Brain microvascular endothelial cell (primary cell): Measurements from ENCODE around the gene TBKBP1.
A peak's percentile ranks its signal among the peaks of the same experiment; 100 is the strongest.

ENCODE experiments used
- DNase-seq: peaks from one replicate; pipeline ENCODE4 v3.0.0-alpha.2; 2020
- H3K27ac ChIP-seq: fragments of 250-450 bp; sonication (Bioruptor Pico); 2 replicates; pipeline ENCODE4 v1.5.1; 2020; ENCODE audit warnings: mild to moderate bottlenecking, moderate library complexity
- H3K27me3 ChIP-seq: fragments of 250-450 bp; sonication (Bioruptor Pico); replicated peaks from 2 replicates; pipeline ENCODE4 v1.5.1; 2020; ENCODE audit warnings: mild to moderate bottlenecking
- H3K36me3 ChIP-seq: fragments of 250-450 bp; sonication (Bioruptor Pico); replicated peaks from 2 replicates; pipeline ENCODE4 v1.5.1; 2020; ENCODE audit warnings: mild to moderate bottlenecking
- H3K4me3 ChIP-seq: 2 replicates; pipeline ENCODE4 v1.5.1; 2011; ENCODE audit warnings: low read depth, mild to moderate bottlenecking, control low read depth, low read length, moderate library complexity
- in situ Hi-C: cut with HindIII; loops from 2 replicates; pipeline ENCODE4 v1.10.0; 2017; ENCODE audit warnings: low sequenced_read_pairs, low pct_ligation_motif_present
- TF ChIP-seq, protein P1 (sequence below): IDR thresholded peaks from 2 replicates; pipeline ENCODE4 v1.5.1; 2011; ENCODE audit warnings: low read depth, mild to moderate bottlenecking, moderate library complexity, low read length, control low read depth, inconsistent platforms; ENCODE audit errors: missing control alignments

Gene TBKBP1

GRCh38 chr17:47687748-47688147 is 6.2 kb upstream of the TBKBP1 start:
- Histone ChIP-seq H3K27me3 (no peaks in the 10 kb centered on the region), H3K4me3 (no peak overlapping the region), H3K27ac (no peak overlapping the region), H3K36me3 (peaks cover 26% of the 10 kb centered on the region)
- in situ Hi-C loops = no loop called here
- no peak for DNase-seq
- TF ChIP-seq, protein P1, sequence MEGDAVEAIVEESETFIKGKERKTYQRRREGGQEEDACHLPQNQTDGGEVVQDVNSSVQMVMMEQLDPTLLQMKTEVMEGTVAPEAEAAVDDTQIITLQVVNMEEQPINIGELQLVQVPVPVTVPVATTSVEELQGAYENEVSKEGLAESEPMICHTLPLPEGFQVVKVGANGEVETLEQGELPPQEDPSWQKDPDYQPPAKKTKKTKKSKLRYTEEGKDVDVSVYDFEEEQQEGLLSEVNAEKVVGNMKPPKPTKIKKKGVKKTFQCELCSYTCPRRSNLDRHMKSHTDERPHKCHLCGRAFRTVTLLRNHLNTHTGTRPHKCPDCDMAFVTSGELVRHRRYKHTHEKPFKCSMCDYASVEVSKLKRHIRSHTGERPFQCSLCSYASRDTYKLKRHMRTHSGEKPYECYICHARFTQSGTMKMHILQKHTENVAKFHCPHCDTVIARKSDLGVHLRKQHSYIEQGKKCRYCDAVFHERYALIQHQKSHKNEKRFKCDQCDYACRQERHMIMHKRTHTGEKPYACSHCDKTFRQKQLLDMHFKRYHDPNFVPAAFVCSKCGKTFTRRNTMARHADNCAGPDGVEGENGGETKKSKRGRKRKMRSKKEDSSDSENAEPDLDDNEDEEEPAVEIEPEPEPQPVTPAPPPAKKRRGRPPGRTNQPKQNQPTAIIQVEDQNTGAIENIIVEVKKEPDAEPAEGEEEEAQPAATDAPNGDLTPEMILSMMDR = no peak

DNA sequence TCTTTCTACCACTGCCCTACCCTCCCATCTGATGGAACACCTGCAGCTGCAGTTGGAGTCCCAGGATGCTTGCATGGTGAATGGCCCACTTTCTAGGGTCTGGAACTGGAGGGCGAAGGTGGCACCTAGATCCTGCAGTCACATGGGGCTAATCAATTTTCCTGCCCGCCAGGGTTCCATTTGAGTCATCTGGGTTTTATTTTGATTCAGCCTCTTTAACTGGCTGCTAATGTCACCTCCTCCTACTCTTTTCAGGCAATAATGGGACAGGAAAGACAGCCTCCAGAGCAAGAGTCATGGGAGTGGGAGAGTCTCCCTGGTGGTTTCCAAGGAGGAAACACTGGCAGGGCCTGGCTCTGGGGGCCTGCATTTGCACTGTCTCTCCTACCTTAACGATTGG is 3.8 kb upstream of the TBKBP1 start:
- Histone ChIP-seq H3K27ac (no peak overlapping the region), H3K4me3 (no peak overlapping the region), H3K27me3 (no peaks in the 10 kb centered on the region), H3K36me3 (peaks cover 5% of the 10 kb centered on the region)
- DNase-seq = no peak
- TF ChIP-seq, protein P1 = no peak
- in situ Hi-C loops = no loop called here

DNA sequence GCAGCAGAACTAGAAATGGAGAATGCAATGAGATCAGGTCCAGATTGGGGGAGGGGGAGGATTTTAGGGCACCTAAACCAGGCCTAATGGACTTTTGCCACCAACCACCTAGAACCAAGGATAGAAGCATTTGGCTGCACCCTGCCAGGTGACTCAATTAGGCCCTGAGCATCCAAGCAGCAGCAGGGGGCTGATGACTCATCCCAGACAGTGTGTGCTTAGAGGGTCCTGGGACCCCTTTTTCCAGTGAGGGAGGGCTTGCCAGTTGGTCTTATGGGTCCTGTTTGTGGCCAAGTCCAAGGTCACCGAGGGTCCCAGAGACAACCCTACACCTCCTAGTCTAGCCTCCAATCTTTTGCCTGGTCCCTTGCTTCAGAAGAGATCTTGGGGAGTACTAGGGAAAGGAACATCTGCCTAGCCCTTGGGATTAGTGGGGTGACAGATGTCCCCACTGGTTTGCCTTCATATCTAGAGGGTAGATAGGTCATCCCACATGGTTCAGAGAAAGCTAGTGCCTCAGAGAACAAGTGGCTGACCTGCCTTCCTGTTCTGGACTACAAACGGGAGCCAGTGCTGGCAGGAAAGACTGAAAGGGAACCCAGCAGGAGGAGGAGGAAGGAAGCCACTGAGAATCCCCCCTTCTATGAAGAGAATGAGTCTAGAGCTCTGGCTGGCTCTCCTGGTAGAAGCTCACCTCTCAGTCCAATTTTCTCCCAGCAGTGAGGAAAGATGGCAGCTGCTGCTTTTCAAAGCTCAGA is 1.6 kb upstream of the TBKBP1 start:
- no peak for DNase-seq
- in situ Hi-C loops = no loop called here
- H3K27me3 ChIP-seq = no peaks in the 10 kb centered on the region
- no peaks in the 10 kb centered on the region for H3K36me3 ChIP-seq
- H3K27ac ChIP-seq = no peak overlapping the region
- TF ChIP-seq, protein P1 = no peak
- no peak overlapping the region for H3K4me3 ChIP-seq

GRCh38 chr17:47692895-47693730 is 848 bp upstream of the TBKBP1 start:
- TF ChIP-seq, protein P1 = no peak
- H3K4me3 ChIP-seq = peak overlapping the region; percentile 53
- H3K36me3 ChIP-seq = no peaks in the 10 kb centered on the region
- no peaks in the 10 kb centered on the region for H3K27me3 ChIP-seq
- H3K27ac ChIP-seq = no peak overlapping the region
- no peak for DNase-seq
- in situ Hi-C loops = no loop called here

DNA sequence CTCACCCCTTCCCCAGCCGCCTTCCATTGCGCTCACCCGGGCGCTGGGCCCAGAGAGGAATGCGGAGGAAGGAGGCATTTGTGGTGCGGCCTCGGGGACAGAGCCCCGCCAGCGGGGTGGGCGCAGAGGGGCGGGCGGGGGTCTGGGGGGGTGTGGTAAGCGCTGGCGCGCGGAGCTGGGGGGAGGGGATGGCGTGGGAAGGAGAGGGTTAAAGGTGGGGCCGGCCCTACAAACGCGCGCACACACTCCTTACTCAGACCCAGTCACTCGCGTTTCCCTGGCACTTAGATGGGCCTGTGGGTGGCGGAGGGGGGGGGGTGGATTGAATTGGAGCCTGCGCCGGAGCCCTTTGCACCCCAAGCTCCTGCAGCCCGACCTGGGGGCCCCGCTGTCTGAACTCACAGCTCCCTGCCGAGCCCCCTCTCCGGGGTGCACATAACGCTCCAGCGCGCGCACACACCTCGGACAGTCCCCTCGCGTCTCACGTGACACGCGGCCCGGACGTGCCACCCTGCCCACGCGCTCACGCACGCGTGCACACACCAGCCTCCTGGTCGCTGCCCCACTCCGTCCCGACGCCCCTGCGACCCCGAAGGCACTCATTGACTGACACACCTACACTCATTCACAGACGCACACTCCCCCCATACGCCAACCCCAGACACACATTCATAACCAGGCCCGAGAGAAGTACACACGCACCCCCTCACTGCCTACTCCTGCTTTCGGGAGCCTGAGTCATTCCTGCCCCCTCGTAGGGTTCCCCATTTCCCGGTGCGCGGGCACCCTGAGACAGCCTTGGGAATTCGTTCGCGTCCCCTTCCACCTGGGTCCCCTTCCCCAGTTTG is 844 bp downstream of the TBKBP1 start:
- DNase-seq = no peak
- Histone ChIP-seq H3K4me3 (peak overlapping the region; percentile 53), H3K36me3 (no peaks in the 10 kb centered on the region), H3K27me3 (no peaks in the 10 kb centered on the region), H3K27ac (no peak overlapping the region)
- in situ Hi-C loops = no loop called here
- TF ChIP-seq, protein P1 = no peak
